GM12801 (cell line): ENCODE measurements around the gene SNX3.

ENCODE experiments used
- CTCF ChIP-seq: IDR thresholded peaks from one replicate; pipeline ENCODE4 v1.5.1; 2011; ENCODE audit warnings: control low read depth; ENCODE audit not compliant: insufficient read length; ENCODE audit errors: extremely low read depth

Gene SNX3

GRCh38 chr6:108260809-108261569 lies at the start of gene SNX3:
Gene SNX3 (minus strand): TSS chr6:108261040. CDS start chr6:108260921, 119 bp downstream.
- TF ChIP-seq CTCF = no peak

- TF ChIP-seq CTCF = no peak
Observed at GRCh38 chr6:108309844-108310243, 49.0 kb upstream of the SNX3 start.

- TF ChIP-seq CTCF = no peak
Observed at GRCh38 chr6:108304646-108305045, 43.8 kb upstream of the SNX3 start.

- TF ChIP-seq CTCF = no peak
Observed at GRCh38 chr6:108302386-108302785, 41.5 kb upstream of the SNX3 start.

GRCh38 chr6:108295676-108296075 lies 34.8 kb upstream of the SNX3 start:
- TF ChIP-seq CTCF = no peak

GRCh38 chr6:108294727-108295625 lies 34.1 kb upstream of the SNX3 start, which contains the start of gene AFG1L:
Gene AFG1L (plus strand): TSS chr6:108295054. CDS start chr6:108295080, 26 bp downstream.
- no peak for TF ChIP-seq CTCF

- TF ChIP-seq CTCF = no peak
Observed at GRCh38 chr6:108294297-108294726, 33.5 kb upstream of the SNX3 start.
